Prostate gland (tissue), 2 donors: ENCODE results near the gene CTBP2. TPM values are rescaled to one million over a fixed set of nuclear protein-coding genes. Genes with fewer than 3 reads are reported as not detected.

Experiments used
- DNase-seq: peaks from one replicate; pipeline ENCODE4 v3.0.0-alpha.2; 2019; ENCODE audit warnings: low spot score
- H3K27ac ChIP-seq, 2 donors: fragments of 200-600 bp; sonication (generic); 2 replicates each; pipeline ENCODE4 v1.5.1; 2017 to 2019
- H3K27me3 ChIP-seq: fragments of 200-600 bp; sonication (generic); replicated peaks from 2 replicates; pipeline ENCODE4 v1.5.1; 2019; ENCODE audit not compliant: insufficient read depth
- H3K36me3 ChIP-seq, 2 donors: fragments of 200-600 bp; sonication (generic); 1 replicate in 1 of 2; 2 replicates in 1 of 2; pipeline versions ENCODE4 v1.5.1 to v1.8.1; 2017 to 2019
- H3K4me1 ChIP-seq: fragments of 200-600 bp; sonication (generic); replicated peaks from 2 replicates; pipeline ENCODE4 v1.5.1; 2019
- H3K4me3 ChIP-seq, 2 donors: fragments of 200-600 bp; sonication (generic); 2 replicates each; pipeline ENCODE4 v1.5.1; 2017 to 2019
- H3K9me3 ChIP-seq: fragments of 200-600 bp; sonication (generic); 2 replicates; pipeline ENCODE4 v1.5.1; 2017
- POLR2A ChIP-seq: fragments of 450-650 bp; IDR thresholded peaks from one replicate; pipeline ENCODE4 v1.6.1; 2016; ENCODE audit warnings: antibody characterized with exemption, mild to moderate bottlenecking
- POLR2AphosphoS5 ChIP-seq: sonication (generic); formaldehyde crosslinking; IDR thresholded peaks from one replicate; pipeline ENCODE4 v1.6.1; 2017; ENCODE audit warnings: antibody characterized with exemption
- WGBS: methylation state at CpG from one replicate; pipeline ENCODE4 v1.1.5; 2018; 5-methylcytosine and 5-hydroxymethylcytosine counted together
- intact Hi-C: fragments of 100-400 bp; cut with DNase I; formaldehyde crosslinking; loops from one replicate; pipeline ENCODE4 v1.14.2; 2022
- total RNA-seq, 2 donors: library from RNA; depleted of rRNA; stranded (reverse); fragments of >200 nt; gene quantifications; one replicate each; pipeline ENCODE4 v1.1.0, GENCODE V29; 2016
- TF ChIP-seq, protein P1 (sequence below), 4 experiments: fragments of 200-600 bp in 2 of 4; fragments of 450-650 bp in 2 of 4; sonication (generic) in 2 of 4; IDR thresholded peaks; 1 replicate in 3 of 4; 2 replicates in 1 of 4; pipeline ENCODE4 v1.5.1; 2016 to 2019; ENCODE audit warnings: antibody characterized with exemption in 4 of 4, mild to moderate bottlenecking in 2 of 4, moderate library complexity in 2 of 4

The CTBP2 gene
- total RNA-seq, 2 donors from 2014 or later: 70.2 to 89.7 TPM

GRCh38 chr10:125137601-125138438 is 22.5 kb downstream of the CTBP2 start:
- no peaks in the 10 kb centered on the region for H3K9me3 ChIP-seq
- intact Hi-C loops: no loop called here
- H3K27me3 ChIP-seq: no peaks in the 10 kb centered on the region
- peak; percentile 8 for TF ChIP-seq POLR2AphosphoS5
- TF ChIP-seq, protein P1, sequence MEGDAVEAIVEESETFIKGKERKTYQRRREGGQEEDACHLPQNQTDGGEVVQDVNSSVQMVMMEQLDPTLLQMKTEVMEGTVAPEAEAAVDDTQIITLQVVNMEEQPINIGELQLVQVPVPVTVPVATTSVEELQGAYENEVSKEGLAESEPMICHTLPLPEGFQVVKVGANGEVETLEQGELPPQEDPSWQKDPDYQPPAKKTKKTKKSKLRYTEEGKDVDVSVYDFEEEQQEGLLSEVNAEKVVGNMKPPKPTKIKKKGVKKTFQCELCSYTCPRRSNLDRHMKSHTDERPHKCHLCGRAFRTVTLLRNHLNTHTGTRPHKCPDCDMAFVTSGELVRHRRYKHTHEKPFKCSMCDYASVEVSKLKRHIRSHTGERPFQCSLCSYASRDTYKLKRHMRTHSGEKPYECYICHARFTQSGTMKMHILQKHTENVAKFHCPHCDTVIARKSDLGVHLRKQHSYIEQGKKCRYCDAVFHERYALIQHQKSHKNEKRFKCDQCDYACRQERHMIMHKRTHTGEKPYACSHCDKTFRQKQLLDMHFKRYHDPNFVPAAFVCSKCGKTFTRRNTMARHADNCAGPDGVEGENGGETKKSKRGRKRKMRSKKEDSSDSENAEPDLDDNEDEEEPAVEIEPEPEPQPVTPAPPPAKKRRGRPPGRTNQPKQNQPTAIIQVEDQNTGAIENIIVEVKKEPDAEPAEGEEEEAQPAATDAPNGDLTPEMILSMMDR (IDR thresholded peaks at IDR 0.05): no peak
- H3K27ac ChIP-seq: peak overlapping the region; percentile 15 to 79
- 50% methylated on average over 25 of the region's 25 CpGs for whole genome bisulfite sequencing
- H3K36me3 ChIP-seq: no peaks in the 10 kb centered on the region
- DNase-seq: no peak
- H3K4me3 ChIP-seq: no peak overlapping the region
- H3K4me1 ChIP-seq: peaks cover 7% of the 10 kb centered on the region

DNA sequence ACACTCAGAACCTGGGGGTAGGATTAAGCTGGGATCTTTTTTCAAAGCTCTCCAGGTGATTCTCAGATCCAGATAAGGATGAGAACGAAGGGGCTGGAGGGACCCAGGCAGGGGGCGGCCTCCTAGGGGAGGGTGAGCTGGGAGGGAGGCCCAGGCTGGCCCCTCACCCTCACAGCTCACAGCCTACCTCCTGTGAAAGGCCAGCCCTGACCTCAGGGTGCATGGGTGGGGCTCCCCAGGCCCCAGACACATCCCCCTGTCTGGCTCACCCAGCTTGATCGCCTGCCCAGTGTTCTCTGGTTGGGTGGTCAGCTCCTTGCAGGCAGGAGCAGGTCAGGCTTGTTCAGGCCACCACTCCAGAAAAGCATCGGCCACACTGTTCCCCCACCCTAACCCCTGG is 24.3 kb downstream of the CTBP2 start:
- no peak for DNase-seq
- WGBS: 84% methylated on average over 4 of the region's 4 CpGs

GRCh38 chr10:125135771-125136035 is 24.7 kb downstream of the CTBP2 start:
- Histone ChIP-seq H3K36me3 (no peaks in the 10 kb centered on the region), H3K4me3 (no peak overlapping the region), H3K9me3 (no peaks in the 10 kb centered on the region), H3K4me1 (peaks cover 7% of the 10 kb centered on the region), H3K27me3 (no peaks in the 10 kb centered on the region), H3K27ac (peak overlapping the region in 1 of 2 donors; percentile 79)
- TF ChIP-seq POLR2A: no peak
- TF ChIP-seq POLR2AphosphoS5: no peak
- TF ChIP-seq, protein P1 (IDR thresholded peaks at IDR 0.05): no peak
- no peak for DNase-seq
- WGBS: 87% methylated on average over 6 of the region's 6 CpGs
- intact Hi-C loops: no loop called here

More for the DNA sequence above, 24.3 kb downstream of the CTBP2 start:
- peaks cover 7% of the 10 kb centered on the region for H3K4me1 ChIP-seq
- TF ChIP-seq POLR2A (no peak), POLR2AphosphoS5 (no peak)
- TF ChIP-seq, protein P1 (IDR thresholded peaks at IDR 0.05): no peak
- H3K27ac ChIP-seq: peak overlapping the region in 1 of 2 donors; percentile 79
- no peak overlapping the region for H3K4me3 ChIP-seq
- no peaks in the 10 kb centered on the region for H3K9me3 ChIP-seq
- intact Hi-C loops: no loop called here
- H3K27me3 ChIP-seq: no peaks in the 10 kb centered on the region
- no peaks in the 10 kb centered on the region for H3K36me3 ChIP-seq

DNA sequence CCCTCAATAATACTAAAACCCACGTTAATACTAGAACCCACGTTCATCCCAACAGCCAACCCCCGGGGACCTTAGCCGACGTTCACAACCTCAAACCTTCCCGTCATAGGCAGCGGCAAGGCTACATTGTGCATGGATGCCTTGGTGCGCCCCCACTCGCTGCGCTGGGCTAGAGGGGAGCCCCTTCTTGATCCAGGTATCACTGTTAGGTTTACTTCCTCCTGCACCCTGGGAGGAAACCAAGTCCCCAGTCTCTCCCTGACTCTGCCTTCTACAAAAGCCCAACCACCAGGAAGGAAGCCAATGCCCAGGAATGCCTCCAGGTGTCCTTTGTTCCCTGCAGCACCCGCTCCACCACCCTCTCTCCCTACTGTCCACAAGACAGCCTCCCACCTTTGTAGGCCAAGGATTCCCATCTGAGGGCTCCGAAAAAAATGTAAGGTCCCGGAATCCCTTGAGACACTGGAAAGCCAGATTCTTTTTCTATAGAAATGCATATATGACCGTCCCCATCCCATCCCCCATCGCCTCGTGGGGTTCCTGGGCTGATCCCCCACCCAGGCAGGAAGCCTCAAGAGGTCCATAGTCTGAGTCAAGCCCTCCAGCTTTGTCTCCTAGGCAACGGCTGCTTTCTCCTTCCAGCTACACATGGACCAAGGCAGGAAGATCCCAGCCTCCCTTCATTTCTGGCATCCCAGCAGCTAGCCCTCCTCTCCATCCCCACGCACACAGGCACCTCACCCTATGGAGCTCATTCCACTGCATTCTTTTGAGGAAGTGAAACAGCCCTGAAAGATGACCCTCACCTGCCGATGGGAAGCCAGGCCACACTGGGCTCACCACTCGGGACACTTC is 25.2 kb downstream of the CTBP2 start:
- 75% methylated on average over 20 of the region's 20 CpGs for WGBS
- Histone ChIP-seq H3K9me3 (no peaks in the 10 kb centered on the region), H3K4me1 (peaks cover 7% of the 10 kb centered on the region), H3K27me3 (no peaks in the 10 kb centered on the region), H3K27ac (peak overlapping the region in 1 of 2 donors; percentile 79), H3K36me3 (no peaks in the 10 kb centered on the region), H3K4me3 (no peak overlapping the region)
- TF ChIP-seq, protein P1 (IDR thresholded peaks at IDR 0.05): no peak
- no peak for TF ChIP-seq POLR2A
- TF ChIP-seq POLR2AphosphoS5: no peak
- intact Hi-C loops: no loop called here
- no peak for DNase-seq
